ENCODE measurements around the gene ZNF423. TPM values are rescaled to one million over a fixed set of nuclear protein-coding genes. Genes with fewer than 3 reads are reported as not detected.

The ZNF423 gene
- total RNA-seq, 1 experiment from 2014 or later, result 0.49 TPM

DNA sequence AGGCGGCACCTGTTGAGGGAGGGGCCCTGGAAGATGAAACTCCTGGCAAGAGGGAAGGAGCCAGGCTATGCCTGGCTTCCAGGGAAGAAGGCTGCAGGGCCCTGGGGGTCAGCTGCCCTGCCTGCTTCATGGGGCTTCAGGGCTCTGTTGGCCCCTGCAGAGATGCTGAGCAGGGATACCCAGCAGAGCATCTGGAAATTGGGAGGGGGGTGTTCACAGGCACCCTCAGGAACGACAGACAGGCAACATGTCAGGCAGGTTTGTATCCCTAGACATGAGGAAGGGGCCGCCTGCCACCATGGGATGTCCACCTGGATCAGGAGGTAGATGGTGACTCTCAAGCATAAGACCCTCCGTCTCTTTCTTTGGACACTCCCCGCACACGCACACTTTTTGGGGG lies 13.8 kb upstream of the ZNF423 start:
- ChIA-PET CTCF (no interaction called here), POLR2A (no interaction called here)
- no peak overlapping the region for H3K4me3 ChIP-seq (ENCODE audit: low read depth in 2 of 2, low read length in 2 of 2)
- H3K4me1 ChIP-seq (ENCODE audit: control insufficient read depth, insufficient read depth, low read length), result no peaks in the 10 kb centered on the region
- in situ Hi-C loops (cut with HindIII; ENCODE audit: low pct_unique_long_range_greater_than_20kb, low sequenced_read_pairs) (no loop called here), intact Hi-C loops (cut with micrococcal nuclease; ENCODE audit: unreplicated experiment) (no loop called here)
- BruUV-seq (replicated peaks), result no TSS peak
- TF ChIP-seq CTCF (IDR thresholded peaks at IDR 0.05) (no peak), TCF7L2 (IDR thresholded peaks at IDR 0.05; ENCODE audit: low read depth, low read length) (no peak), POLR2AphosphoS5 (IDR thresholded peaks at IDR 0.05; ENCODE audit: low read depth, low read length) (no peak), SIN3A (IDR thresholded peaks at IDR 0.05; ENCODE audit: borderline replicate concordance, insufficient read depth, low read depth, low read length) (no peak)
- TF ChIP-seq, protein P1, sequence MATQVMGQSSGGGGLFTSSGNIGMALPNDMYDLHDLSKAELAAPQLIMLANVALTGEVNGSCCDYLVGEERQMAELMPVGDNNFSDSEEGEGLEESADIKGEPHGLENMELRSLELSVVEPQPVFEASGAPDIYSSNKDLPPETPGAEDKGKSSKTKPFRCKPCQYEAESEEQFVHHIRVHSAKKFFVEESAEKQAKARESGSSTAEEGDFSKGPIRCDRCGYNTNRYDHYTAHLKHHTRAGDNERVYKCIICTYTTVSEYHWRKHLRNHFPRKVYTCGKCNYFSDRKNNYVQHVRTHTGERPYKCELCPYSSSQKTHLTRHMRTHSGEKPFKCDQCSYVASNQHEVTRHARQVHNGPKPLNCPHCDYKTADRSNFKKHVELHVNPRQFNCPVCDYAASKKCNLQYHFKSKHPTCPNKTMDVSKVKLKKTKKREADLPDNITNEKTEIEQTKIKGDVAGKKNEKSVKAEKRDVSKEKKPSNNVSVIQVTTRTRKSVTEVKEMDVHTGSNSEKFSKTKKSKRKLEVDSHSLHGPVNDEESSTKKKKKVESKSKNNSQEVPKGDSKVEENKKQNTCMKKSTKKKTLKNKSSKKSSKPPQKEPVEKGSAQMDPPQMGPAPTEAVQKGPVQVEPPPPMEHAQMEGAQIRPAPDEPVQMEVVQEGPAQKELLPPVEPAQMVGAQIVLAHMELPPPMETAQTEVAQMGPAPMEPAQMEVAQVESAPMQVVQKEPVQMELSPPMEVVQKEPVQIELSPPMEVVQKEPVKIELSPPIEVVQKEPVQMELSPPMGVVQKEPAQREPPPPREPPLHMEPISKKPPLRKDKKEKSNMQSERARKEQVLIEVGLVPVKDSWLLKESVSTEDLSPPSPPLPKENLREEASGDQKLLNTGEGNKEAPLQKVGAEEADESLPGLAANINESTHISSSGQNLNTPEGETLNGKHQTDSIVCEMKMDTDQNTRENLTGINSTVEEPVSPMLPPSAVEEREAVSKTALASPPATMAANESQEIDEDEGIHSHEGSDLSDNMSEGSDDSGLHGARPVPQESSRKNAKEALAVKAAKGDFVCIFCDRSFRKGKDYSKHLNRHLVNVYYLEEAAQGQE (IDR thresholded peaks at IDR 0.05; ENCODE audit: insufficient read depth in 1 of 2, low read depth in 2 of 2, low read length in 1 of 2), result no peak
- H3K36me3 ChIP-seq (ENCODE audit: control insufficient read depth, insufficient read depth, low read length), result no peaks in the 10 kb centered on the region
- no peak for ATAC-seq
- H3K27ac ChIP-seq (ENCODE audit: low read length), result no peak overlapping the region
- peaks cover 4% of the 10 kb centered on the region; the same call in 1 of the 2 replicates for H3K27me3 ChIP-seq (ENCODE audit: control insufficient read depth, insufficient read depth, low read length)
- H3K9me3 ChIP-seq (ENCODE audit: control insufficient read depth, insufficient read depth, low read depth, low read length), result no peaks in the 10 kb centered on the region
- no peak for DNase-seq (ENCODE audit: low read depth, low spot score)

GRCh38 chr16:49867796-49868668 lies 12.1 kb upstream of the ZNF423 start:
- ChIA-PET CTCF (no interaction called here), POLR2A (no interaction called here)
- no peak overlapping the region for H3K27ac ChIP-seq (ENCODE audit: low read length)
- BruUV-seq (replicated peaks), result no TSS peak
- ATAC-seq (no peak), DNase-seq (ENCODE audit: low read depth, low spot score) (no peak)
- TF ChIP-seq CTCF (IDR thresholded peaks at IDR 0.05), result no peak
- TF ChIP-seq, protein P1 (IDR thresholded peaks at IDR 0.05; ENCODE audit: insufficient read depth in 1 of 2, low read depth in 2 of 2, low read length in 1 of 2), result no peak
- no peak for TF ChIP-seq POLR2AphosphoS5 (IDR thresholded peaks at IDR 0.05; ENCODE audit: low read depth, low read length)
- TF ChIP-seq SIN3A (IDR thresholded peaks at IDR 0.05; ENCODE audit: borderline replicate concordance, insufficient read depth, low read depth, low read length), result no peak
- no peak for TF ChIP-seq TCF7L2 (IDR thresholded peaks at IDR 0.05; ENCODE audit: low read depth, low read length)
- peaks cover 4% of the 10 kb centered on the region; the same call in 1 of the 2 replicates for H3K27me3 ChIP-seq (ENCODE audit: control insufficient read depth, insufficient read depth, low read length)
- in situ Hi-C loops (cut with HindIII; ENCODE audit: low pct_unique_long_range_greater_than_20kb, low sequenced_read_pairs), result no loop called here
- no peak overlapping the region for H3K4me3 ChIP-seq (ENCODE audit: low read depth in 2 of 2, low read length in 2 of 2)
- H3K4me1 ChIP-seq (ENCODE audit: control insufficient read depth, insufficient read depth, low read length), result no peaks in the 10 kb centered on the region
- intact Hi-C loops (cut with micrococcal nuclease; ENCODE audit: unreplicated experiment), result no loop called here
- no peaks in the 10 kb centered on the region for H3K36me3 ChIP-seq (ENCODE audit: control insufficient read depth, insufficient read depth, low read length)
- no peaks in the 10 kb centered on the region for H3K9me3 ChIP-seq (ENCODE audit: control insufficient read depth, insufficient read depth, low read depth, low read length)
